GM21723 (cell line): ENCODE measurements around the gene DLK1.

Experiments
- ATAC-seq: cut with Tn5 transposase; IDR thresholded peaks from one replicate; pipeline ENCODE4 v1.9.1; 2021; ENCODE audit warnings: mild to moderate bottlenecking, moderate library complexity; ENCODE audit not compliant: unreplicated experiment

The DLK1 gene

GRCh38 chr14:100726550-100727085, at the start of gene DLK1:
DLK1 (plus strand) TSS chr14:100726892; CDS start chr14:100727069, 177 bp downstream.
- no peak for ATAC-seq

GRCh38 chr14:100677152-100677551, 49.5 kb upstream of the DLK1 start:
- ATAC-seq, result no peak

- ATAC-seq, result no peak
Observed at GRCh38 chr14:100677554-100678468, 48.9 kb upstream of the DLK1 start.

GRCh38 chr14:100678469-100678828, 48.2 kb upstream of the DLK1 start:
- ATAC-seq, result no peak

- no peak for ATAC-seq
Observed at GRCh38 chr14:100679153-100679552, 47.5 kb upstream of the DLK1 start.

GRCh38 chr14:100679707-100680438, 46.8 kb upstream of the DLK1 start:
- no peak for ATAC-seq

GRCh38 chr14:100680439-100681051, 46.1 kb upstream of the DLK1 start:
- ATAC-seq, result no peak

GRCh38 chr14:100681111-100681510, 45.6 kb upstream of the DLK1 start:
- no peak for ATAC-seq

GRCh38 chr14:100682749-100683148, 43.9 kb upstream of the DLK1 start:
- no peak for ATAC-seq

GRCh38 chr14:100683578-100683977, 43.1 kb upstream of the DLK1 start:
- no peak for ATAC-seq

- no peak for ATAC-seq
Observed at GRCh38 chr14:100684154-100684553, 42.5 kb upstream of the DLK1 start.

- no peak for ATAC-seq
Observed at GRCh38 chr14:100684961-100685360, 41.7 kb upstream of the DLK1 start.

GRCh38 chr14:100686858-100687257, 39.8 kb upstream of the DLK1 start:
- no peak for ATAC-seq

- no peak for ATAC-seq
Observed at GRCh38 chr14:100687386-100687785, 39.3 kb upstream of the DLK1 start.

- ATAC-seq, result no peak
Observed at GRCh38 chr14:100688051-100688450, 38.6 kb upstream of the DLK1 start.

- ATAC-seq, result no peak
Observed at GRCh38 chr14:100688598-100689461, 37.9 kb upstream of the DLK1 start.

GRCh38 chr14:100690672-100691071, 36.0 kb upstream of the DLK1 start:
- no peak for ATAC-seq

- no peak for ATAC-seq
Observed at GRCh38 chr14:100691395-100692056, 35.2 kb upstream of the DLK1 start.

- no peak for ATAC-seq
Observed at GRCh38 chr14:100692256-100692655, 34.4 kb upstream of the DLK1 start.
